Nephron progenitor cell (in vitro differentiated cells): ENCODE measurements around the gene GCNT3.

ENCODE experiments used
- DNase-seq: peaks from one replicate; pipeline ENCODE4 v3.0.0; 2021
- H3K27ac Mint-ChIP-seq: 2 replicates; pipeline ENCODE4 v1.8.0; 2021; ENCODE audit warnings: mild to moderate bottlenecking, moderate library complexity, mixed read lengths
- H3K27me3 Mint-ChIP-seq: 2 replicates; pipeline ENCODE4 v1.8.0; 2021; ENCODE audit warnings: mild to moderate bottlenecking, low read depth, mixed read lengths; ENCODE audit not compliant: poor library complexity
- H3K36me3 Mint-ChIP-seq: 2 replicates; pipeline ENCODE4 v1.8.0; 2021; ENCODE audit warnings: low read depth, mixed read lengths
- H3K4me1 Mint-ChIP-seq: 2 replicates; pipeline ENCODE4 v1.8.0; 2021; ENCODE audit warnings: mixed read lengths
- H3K4me3 Mint-ChIP-seq: 2 replicates; pipeline ENCODE4 v1.8.0; 2021; ENCODE audit warnings: mild to moderate bottlenecking, moderate library complexity, mixed read lengths
- H3K9me3 Mint-ChIP-seq: 2 replicates; pipeline ENCODE4 v1.8.0; 2021; ENCODE audit warnings: mild to moderate bottlenecking, moderate library complexity, mixed read lengths
- TF ChIP-seq, protein P1 (sequence below): fragments of 200-600 bp; sonication (generic); IDR thresholded peaks from 2 replicates; pipeline ENCODE4 v1.5.0; 2021; ENCODE audit warnings: antibody characterized with exemption

The GCNT3 gene

DNA sequence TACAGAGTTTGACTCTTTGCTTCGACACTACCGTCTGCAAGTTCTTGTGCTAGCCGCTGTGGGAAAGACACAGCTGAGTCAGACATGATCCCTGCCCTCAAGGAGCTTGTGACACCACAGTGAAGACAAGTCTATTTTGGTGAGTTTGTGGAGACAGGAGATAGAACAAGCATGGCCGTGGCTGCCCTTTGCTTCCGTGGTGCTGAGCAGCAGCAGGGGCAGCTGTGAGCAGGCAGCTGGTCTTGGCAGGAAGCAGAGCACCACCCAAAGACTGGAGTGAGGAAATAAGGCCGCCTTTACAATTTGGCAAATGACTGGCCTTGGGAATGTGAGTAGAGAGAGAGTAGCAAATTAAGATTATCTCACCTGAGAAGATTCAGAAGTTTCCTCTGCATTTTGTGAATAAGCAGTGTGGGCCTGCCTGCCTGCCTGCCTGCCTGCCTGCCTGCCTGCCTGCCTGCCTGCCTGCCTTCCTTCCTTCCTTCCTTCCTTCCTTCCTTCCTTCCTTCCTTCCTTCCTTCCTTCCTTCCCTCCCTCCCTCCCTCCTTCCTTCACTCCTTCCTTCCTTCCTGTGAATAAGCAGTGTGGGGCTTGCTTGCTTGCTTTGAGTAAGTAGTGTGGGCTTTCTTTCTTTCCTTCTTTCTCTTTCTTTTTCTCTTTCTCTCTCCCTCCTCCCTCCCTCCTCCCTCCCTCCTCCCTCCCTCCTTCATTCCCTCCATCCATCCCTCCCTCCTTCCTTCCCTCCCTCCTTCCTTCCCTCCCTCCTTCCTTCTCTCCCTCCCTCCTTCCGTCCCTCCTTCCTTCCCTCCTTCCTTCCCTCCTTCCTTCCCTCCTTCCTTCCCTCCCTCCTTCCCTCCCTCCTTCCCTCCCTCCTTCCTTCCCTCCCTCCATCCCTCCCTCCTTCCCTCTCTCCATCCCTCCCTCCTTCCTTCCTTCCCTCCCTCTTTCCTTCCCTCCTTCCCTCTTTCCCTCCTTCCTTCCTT is 1.6 kb upstream of the GCNT3 start:
- H3K9me3 Mint-ChIP-seq: peaks cover 10% of the 10 kb centered on the region
- no peak overlapping the region for H3K4me3 Mint-ChIP-seq
- no peak for DNase-seq
- H3K4me1 Mint-ChIP-seq: peaks cover 12% of the 10 kb centered on the region
- no peaks in the 10 kb centered on the region for H3K36me3 Mint-ChIP-seq
- TF ChIP-seq, protein P1, sequence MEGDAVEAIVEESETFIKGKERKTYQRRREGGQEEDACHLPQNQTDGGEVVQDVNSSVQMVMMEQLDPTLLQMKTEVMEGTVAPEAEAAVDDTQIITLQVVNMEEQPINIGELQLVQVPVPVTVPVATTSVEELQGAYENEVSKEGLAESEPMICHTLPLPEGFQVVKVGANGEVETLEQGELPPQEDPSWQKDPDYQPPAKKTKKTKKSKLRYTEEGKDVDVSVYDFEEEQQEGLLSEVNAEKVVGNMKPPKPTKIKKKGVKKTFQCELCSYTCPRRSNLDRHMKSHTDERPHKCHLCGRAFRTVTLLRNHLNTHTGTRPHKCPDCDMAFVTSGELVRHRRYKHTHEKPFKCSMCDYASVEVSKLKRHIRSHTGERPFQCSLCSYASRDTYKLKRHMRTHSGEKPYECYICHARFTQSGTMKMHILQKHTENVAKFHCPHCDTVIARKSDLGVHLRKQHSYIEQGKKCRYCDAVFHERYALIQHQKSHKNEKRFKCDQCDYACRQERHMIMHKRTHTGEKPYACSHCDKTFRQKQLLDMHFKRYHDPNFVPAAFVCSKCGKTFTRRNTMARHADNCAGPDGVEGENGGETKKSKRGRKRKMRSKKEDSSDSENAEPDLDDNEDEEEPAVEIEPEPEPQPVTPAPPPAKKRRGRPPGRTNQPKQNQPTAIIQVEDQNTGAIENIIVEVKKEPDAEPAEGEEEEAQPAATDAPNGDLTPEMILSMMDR: no peak
- H3K27me3 Mint-ChIP-seq: peaks cover 13% of the 10 kb centered on the region
- no peak overlapping the region for H3K27ac Mint-ChIP-seq

DNA sequence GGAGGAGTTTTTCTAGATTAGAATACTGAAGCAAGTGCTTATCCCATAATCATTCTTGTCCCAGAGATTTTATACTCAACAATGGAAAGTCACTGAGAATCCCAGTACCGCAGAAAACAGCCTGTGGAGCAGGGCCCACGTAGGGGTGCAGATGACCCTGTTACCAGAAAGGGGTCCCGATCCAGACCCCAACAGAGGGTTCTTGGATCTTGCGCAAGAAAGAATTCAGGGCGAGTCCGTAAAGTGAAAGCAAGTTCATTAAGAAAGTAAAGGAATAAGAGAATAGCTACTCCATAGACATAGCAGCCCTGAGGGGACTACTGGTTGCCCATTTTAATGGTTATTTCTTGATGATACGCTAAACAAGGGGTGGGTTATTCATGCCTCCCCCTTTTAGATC is 2.6 kb downstream of the GCNT3 start:
- Mint-ChIP-seq H3K4me3 (no peak overlapping the region), H3K36me3 (no peaks in the 10 kb centered on the region), H3K27ac (no peak overlapping the region), H3K4me1 (peaks cover 17% of the 10 kb centered on the region), H3K9me3 (peaks cover 7% of the 10 kb centered on the region), H3K27me3 (peaks cover 35% of the 10 kb centered on the region)
- no peak for DNase-seq
- TF ChIP-seq, protein P1: no peak

DNA sequence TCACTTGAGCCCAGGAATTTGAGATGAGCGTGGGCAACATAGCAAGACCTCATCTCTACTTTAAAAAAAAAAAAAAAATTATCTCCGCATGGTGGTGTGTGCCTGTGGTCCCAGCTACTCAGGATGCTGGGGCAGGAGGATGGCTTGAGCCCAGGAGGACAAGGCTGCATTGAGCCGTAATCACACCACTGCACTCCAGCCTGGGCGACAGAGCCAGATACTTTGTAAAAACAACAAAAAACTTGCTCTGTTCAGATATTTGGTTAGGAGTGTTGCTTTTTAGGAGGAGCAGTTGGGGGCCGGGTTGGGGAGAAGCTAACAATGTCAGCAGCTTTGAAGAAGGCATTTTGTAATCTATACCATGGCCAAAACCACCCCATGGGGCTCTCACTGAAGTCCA is 4.1 kb downstream of the GCNT3 start:
- no peak overlapping the region for H3K27ac Mint-ChIP-seq
- TF ChIP-seq, protein P1: no peak
- peaks cover 17% of the 10 kb centered on the region for H3K4me1 Mint-ChIP-seq
- no peak overlapping the region for H3K4me3 Mint-ChIP-seq
- H3K9me3 Mint-ChIP-seq: peaks cover 7% of the 10 kb centered on the region
- no peak for DNase-seq
- H3K36me3 Mint-ChIP-seq: no peaks in the 10 kb centered on the region
- peaks cover 41% of the 10 kb centered on the region for H3K27me3 Mint-ChIP-seq

DNA sequence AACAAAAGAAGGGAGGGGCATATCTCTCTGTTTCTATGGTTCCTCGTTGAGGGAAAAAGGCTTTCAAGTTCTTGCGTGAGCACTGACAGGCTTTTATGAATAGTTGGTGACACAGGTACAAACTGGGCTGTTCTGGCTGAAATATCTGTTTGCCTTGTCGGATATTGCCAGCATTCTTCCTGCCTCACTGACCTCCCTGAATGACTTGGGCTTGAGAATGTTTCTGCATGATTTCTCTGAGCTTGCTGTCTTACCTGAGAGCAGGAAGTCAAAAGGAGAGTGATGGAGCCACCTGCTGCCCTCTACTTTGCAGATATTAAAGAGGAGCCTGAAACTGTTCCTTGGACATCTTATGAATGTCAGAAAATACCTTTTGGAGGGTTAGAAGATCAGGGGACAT is 4.8 kb downstream of the GCNT3 start:
- peaks cover 13% of the 10 kb centered on the region for H3K4me1 Mint-ChIP-seq
- TF ChIP-seq, protein P1: no peak
- H3K27ac Mint-ChIP-seq: no peak overlapping the region
- H3K9me3 Mint-ChIP-seq: peaks cover 3% of the 10 kb centered on the region
- no peak overlapping the region for H3K4me3 Mint-ChIP-seq
- no peak for DNase-seq
- H3K36me3 Mint-ChIP-seq: no peaks in the 10 kb centered on the region
- peaks cover 38% of the 10 kb centered on the region for H3K27me3 Mint-ChIP-seq

DNA sequence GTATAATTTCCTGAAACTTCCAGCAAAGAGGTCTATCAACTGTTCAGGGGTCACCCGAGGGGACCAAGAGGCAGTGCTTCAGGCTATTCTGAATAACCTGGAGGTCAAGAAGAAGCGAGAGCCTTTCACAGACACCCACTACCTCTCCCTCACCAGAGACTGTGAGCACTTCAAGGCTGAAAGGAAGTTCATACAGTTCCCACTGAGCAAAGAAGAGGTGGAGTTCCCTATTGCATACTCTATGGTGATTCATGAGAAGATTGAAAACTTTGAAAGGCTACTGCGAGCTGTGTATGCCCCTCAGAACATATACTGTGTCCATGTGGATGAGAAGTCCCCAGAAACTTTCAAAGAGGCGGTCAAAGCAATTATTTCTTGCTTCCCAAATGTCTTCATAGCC is 6.8 kb downstream of the GCNT3 start:
- no peak overlapping the region for H3K27ac Mint-ChIP-seq
- H3K4me1 Mint-ChIP-seq: peaks cover 5% of the 10 kb centered on the region
- H3K9me3 Mint-ChIP-seq: no peaks in the 10 kb centered on the region
- no peak for DNase-seq
- TF ChIP-seq, protein P1: no peak
- peaks cover 31% of the 10 kb centered on the region for H3K27me3 Mint-ChIP-seq
- H3K36me3 Mint-ChIP-seq: no peaks in the 10 kb centered on the region
- no peak overlapping the region for H3K4me3 Mint-ChIP-seq

DNA sequence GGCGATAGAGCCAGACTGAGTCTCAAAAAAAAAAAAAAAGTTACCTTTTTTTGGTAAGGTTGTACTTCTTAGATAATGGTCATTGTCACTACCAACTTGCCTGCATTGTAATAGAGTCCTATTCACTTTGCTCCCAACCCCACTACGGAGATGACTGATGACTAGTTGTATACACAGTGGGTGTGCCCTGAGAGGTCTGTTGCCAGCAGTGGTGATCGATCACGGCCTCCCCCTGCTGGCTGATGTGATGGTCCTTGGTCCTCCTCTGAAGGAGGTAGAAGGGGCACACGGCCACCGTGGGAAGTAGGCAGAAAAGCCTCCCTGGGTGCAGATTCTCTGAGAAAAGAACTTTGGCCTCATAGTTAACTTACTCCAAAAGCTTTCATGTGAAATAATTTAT is 10.7 kb downstream of the GCNT3 start:
- H3K27ac Mint-ChIP-seq: no peak overlapping the region
- TF ChIP-seq, protein P1: peak; percentile 43

More for the DNA sequence above, 10.7 kb downstream of the GCNT3 start:
- no peaks in the 10 kb centered on the region for H3K4me1 Mint-ChIP-seq
- peak; percentile 53 for DNase-seq
- no peaks in the 10 kb centered on the region for H3K36me3 Mint-ChIP-seq
- H3K27me3 Mint-ChIP-seq: peaks cover 30% of the 10 kb centered on the region
- H3K9me3 Mint-ChIP-seq: no peaks in the 10 kb centered on the region
- H3K4me3 Mint-ChIP-seq: no peak overlapping the region
